GM10248 (cell line): ENCODE measurements around the gene FAM240A.

Experiments
- CTCF ChIA-PET: fragments of 300-600 bp; sonication (Branson Sonifier 250); formaldehyde crosslinking; extraction: SDS; loops from one replicate; lab custom pipeline; 2021; ENCODE audit warnings: antibody characterized with exemption; lab: Yijun Ruan, JAX
- POLR2A ChIA-PET: fragments of 350-650 bp; sonication (Branson Sonifier 250); formaldehyde crosslinking; extraction: SDS; loops from one replicate; lab custom pipeline; 2020; ENCODE audit warnings: antibody characterized with exemption; lab: Yijun Ruan, JAX
- DNase-seq: peaks from one replicate; pipeline ENCODE4 v3.0.0; 2012; ENCODE audit errors: extremely low spot score
- TF ChIP-seq, protein P1 (sequence below): IDR thresholded peaks from 2 replicates; pipeline ENCODE4 v1.5.1; 2012; ENCODE audit warnings: mild to moderate bottlenecking, low read depth; ENCODE audit errors: extremely low read depth, missing control alignments, control extremely low read depth

The FAM240A gene

DNA sequence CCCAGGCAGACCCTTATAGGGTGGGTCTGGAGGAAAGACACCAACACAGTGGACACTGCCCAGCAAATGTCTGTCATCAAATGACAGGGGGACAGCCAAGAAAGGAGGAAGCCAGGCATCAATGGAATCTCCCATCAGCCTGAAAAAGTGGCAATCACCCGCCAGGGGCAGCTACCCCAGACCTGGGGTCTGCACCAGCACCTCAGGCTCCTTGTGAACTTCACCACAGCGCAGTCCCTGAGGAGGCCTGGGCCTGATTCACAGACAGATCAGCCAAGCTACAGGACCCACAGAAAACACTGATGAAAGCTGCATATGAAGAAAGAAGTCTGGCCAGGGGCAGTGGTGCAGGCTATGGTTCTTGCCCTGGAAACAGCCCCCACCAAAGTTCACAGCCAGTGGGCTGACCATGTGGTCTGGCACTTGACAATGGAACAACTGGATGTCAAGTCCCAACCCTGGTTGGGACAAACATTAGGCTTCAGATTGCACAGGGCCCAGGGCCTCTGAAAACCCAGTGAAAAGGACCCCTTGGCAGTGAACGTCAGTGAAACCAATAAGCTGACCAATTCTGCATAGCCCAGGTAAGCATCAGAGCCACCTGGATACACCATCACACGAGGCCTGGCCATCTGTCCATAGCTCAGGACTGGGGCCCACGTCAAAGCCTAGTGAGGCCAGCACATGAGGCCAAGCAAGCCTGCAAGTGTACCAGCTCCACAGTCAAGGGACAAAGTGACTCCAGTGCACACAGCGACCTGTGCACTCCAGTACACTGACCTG lies 52.1 kb downstream of the FAM240A start:
- ChIA-PET CTCF (interaction anchor here (1.1 kb wide), 1 partner anchor 20 kb away, joined by 3 read pairs; no protein-coding TSS in a partner anchor), POLR2A (no interaction called here)
- TF ChIP-seq, protein P1, sequence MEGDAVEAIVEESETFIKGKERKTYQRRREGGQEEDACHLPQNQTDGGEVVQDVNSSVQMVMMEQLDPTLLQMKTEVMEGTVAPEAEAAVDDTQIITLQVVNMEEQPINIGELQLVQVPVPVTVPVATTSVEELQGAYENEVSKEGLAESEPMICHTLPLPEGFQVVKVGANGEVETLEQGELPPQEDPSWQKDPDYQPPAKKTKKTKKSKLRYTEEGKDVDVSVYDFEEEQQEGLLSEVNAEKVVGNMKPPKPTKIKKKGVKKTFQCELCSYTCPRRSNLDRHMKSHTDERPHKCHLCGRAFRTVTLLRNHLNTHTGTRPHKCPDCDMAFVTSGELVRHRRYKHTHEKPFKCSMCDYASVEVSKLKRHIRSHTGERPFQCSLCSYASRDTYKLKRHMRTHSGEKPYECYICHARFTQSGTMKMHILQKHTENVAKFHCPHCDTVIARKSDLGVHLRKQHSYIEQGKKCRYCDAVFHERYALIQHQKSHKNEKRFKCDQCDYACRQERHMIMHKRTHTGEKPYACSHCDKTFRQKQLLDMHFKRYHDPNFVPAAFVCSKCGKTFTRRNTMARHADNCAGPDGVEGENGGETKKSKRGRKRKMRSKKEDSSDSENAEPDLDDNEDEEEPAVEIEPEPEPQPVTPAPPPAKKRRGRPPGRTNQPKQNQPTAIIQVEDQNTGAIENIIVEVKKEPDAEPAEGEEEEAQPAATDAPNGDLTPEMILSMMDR, result no peak
- no peak for DNase-seq

DNA sequence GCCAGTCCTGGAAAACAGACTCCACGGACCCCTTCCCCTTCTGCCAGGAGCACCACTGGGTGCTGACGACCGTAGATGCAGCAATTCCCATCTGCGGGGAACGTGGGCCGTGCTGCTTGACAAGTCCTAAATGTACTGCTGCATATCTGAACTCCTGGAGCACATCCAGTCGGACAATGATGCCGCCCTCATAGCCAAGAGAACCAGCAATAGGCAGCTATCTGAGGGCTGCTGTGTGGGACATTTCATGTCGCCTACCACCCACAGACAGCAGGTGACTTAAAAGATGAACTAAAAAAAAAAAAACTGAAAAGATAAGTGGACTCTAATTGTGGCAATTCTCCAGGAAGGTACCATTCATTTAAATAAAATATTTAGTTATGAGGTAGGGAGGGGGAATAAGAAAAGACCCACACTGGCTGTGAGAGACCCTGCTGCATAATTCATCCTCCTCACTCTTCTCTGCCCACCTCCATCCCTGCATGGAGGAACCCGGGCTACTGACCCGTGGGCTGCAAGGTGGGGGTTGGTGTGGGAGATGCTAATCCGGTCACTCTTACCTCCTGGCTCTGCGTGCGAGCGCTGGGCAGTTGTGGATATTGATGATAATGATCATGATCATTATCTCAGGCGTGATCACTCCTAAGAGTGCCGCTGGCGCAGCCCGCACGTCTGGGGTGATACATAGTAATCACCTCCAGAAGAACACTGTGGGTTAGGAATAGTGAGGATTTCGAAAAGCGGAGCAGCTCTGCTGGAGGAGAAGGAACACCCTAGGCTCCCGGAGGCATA lies 52.8 kb downstream of the FAM240A start:
- POLR2A ChIA-PET, result no interaction called here
- CTCF ChIA-PET, result no interaction called here
- DNase-seq, result no peak
- TF ChIP-seq, protein P1, result no peak

DNA sequence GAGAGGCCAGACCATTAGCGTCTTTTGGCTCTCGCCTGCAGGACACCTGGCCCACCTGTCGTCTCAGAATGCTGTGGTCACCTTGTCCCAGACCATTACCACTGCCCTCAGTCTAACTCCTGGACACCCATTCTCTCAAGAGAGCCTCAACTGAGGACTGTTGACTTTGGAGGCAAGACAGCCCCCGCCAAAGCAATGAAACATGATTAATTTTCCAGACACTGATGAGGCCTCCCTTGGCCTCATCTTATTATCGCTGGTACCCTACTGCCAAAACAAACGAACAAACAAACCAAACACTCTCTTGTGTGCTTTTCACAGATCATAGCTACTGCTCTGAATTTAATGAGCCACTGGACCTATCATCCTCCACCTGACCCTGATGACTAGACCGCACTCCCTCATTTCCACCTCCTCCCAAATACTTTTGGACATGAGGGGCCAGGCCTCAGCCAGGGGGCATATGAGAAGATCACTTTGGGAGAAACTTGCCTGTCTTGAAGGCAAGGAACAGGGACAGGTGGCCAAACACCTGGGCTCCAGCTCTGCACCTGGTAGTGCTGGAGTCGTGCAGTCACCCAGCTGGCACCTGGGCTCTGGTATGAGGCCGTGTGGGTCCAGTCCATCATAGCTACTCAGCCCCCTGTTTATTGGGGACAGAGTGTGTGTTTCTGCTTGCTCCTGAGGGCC lies 53.6 kb downstream of the FAM240A start:
- DNase-seq, result no peak
- ChIA-PET CTCF (no interaction called here), POLR2A (no interaction called here)
- TF ChIP-seq, protein P1, result no peak

DNA sequence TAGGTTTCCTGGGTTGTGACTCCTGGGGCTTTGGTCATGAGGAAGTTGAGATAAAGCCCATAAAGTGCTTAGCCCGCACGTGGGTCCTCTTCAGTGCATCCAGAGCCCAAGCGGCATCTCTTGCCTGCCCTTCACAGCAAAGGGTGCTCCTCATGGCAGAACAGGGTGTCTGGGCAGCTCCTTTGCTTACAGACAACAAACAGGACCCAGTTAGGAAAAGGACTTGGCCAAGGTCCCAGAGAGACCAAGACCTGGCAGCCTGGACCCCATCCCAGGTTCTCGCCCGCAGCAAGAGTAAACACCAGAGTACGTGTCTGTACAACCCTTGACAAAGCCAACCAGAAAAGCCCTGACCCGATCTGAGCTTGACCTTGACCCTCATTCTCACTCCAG lies 54.1 kb downstream of the FAM240A start:
- TF ChIP-seq, protein P1, result no peak
- CTCF ChIA-PET, result interaction anchor here (0.6 kb wide), 1 partner anchor 178 kb away, joined by 3 read pairs; no protein-coding TSS in a partner anchor

DNA sequence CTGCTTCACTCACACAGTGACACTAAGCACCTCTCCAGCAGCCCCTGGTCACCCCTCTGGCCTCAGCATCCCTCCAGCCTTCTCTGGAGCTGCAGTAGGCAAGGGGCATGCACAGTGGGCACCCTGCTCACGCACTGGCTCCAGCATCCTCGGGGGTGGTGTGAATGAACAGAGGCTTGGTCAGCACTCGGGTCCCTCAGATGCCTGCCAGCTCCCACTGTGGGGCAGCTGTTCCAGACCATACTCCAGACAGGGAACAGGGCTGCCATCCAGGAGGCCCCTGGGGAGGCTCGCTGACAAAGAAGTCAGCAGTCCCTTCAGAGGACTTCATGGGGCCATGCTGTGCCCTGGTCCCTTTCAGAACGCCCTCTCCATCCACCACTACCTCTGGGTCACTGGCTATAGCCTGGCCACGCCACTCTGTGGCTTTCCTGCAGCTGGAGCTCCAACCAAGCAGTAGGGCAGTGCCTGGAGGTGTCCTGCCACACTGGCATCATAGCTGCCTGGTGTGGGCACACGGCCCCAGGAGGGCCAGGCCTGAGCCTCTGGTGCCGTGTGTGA lies 54.8 kb downstream of the FAM240A start:
- DNase-seq, result no peak
- ChIA-PET CTCF (interaction anchor here (0.6 kb wide), 1 partner anchor 179 kb away, joined by 3 read pairs; no protein-coding TSS in a partner anchor), POLR2A (no interaction called here)
- TF ChIP-seq, protein P1, result no peak

More for the DNA sequence above, 54.1 kb downstream of the FAM240A start:
- DNase-seq, result no peak
- POLR2A ChIA-PET, result no interaction called here

DNA sequence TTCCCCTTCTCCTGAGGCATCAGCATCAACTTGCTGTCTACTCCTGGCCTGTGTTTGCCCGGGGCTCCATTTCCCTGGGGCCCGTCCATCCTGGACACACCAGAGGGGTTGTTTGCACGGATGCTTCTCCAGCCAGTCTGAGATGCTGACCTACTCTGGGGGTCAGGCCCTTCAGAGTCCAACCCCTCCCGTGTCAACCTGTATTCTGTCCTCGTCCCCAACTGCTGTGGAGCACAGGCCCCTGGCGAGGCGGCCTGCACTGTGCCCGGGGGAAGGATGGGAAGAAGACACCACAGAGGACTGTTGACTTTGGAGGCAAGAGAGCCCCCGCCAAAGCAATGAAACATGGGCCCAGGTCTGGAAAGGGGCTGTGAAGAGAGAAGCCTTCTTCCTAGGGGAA lies 55.3 kb downstream of the FAM240A start:
- TF ChIP-seq, protein P1, result no peak
- POLR2A ChIA-PET, result no interaction called here
- CTCF ChIA-PET, result no interaction called here
- no peak for DNase-seq
